Mucosa of descending colon (tissue), 3 donors: Measurements from ENCODE around the gene G3BP1. TPM values are rescaled to one million over a fixed set of nuclear protein-coding genes. Genes with fewer than 3 reads are reported as not detected.

Source experiments
- ATAC-seq: fragments of 200-7000 bp; cut with Tn5 transposase; one replicate; pipeline ENCODE4 v1.9.1; 2020; ENCODE audit warnings: mild to moderate bottlenecking, moderate library complexity
- DNase-seq, 3 donors: peaks; one replicate each; pipeline ENCODE4 v3.0.0-alpha.2; 2020
- H3K36me3 ChIP-seq: fragments of 200-600 bp; one replicate; pipeline ENCODE4 v1.8.0; 2021; ENCODE audit warnings: low read depth, mild to moderate bottlenecking
- H3K4me1 ChIP-seq: fragments of 200-600 bp; one replicate; pipeline ENCODE4 v1.8.0; 2021; ENCODE audit warnings: low read depth, mild to moderate bottlenecking
- H3K4me3 ChIP-seq: fragments of 200-600 bp; one replicate; pipeline ENCODE4 v1.8.0; 2021; ENCODE audit warnings: mild to moderate bottlenecking
- H3K9me3 ChIP-seq: fragments of 200-600 bp; one replicate; pipeline ENCODE4 v1.8.0; 2021; ENCODE audit warnings: mild to moderate bottlenecking
- CTCF ChIP-seq: fragments of 200-600 bp; IDR thresholded peaks from one replicate; pipeline ENCODE4 v1.8.0; 2022; ENCODE audit warnings: antibody characterized with exemption, mild to moderate bottlenecking
- intact Hi-C, 2 donors: fragments of 100-400 bp; cut with DNase I in 1 of 2; cut with micrococcal nuclease in 1 of 2; formaldehyde crosslinking; loops; one replicate each; pipeline versions ENCODE4 v1.11.0 to v1.11.1; 2022; cut with DNase I, micrococcal nuclease
- total RNA-seq, 3 donors: library from RNA; stranded (reverse); fragmentation: NEBNext Ultra II Directional in 2 of 3; extraction: Animal tissue kit (Norgen Biotek cat#: 25700) in 2 of 3; gene quantifications; one replicate each; pipeline versions ENCODE4 v1.2.1 to v1.2.4, GENCODE V29; 2021 to 2023
- donor health status: DM: no; HTN: no; CAD: no; lungs with moderate emphysema.
- donor health status: DM: no; HTN: no; CAD: no.
- donor health status: DM: no; HTN: yes; CAD: no.

G3BP1 gene
- total RNA-seq, 3 donors from 2014 or later: 121 to 132 (median 127) TPM

DNA sequence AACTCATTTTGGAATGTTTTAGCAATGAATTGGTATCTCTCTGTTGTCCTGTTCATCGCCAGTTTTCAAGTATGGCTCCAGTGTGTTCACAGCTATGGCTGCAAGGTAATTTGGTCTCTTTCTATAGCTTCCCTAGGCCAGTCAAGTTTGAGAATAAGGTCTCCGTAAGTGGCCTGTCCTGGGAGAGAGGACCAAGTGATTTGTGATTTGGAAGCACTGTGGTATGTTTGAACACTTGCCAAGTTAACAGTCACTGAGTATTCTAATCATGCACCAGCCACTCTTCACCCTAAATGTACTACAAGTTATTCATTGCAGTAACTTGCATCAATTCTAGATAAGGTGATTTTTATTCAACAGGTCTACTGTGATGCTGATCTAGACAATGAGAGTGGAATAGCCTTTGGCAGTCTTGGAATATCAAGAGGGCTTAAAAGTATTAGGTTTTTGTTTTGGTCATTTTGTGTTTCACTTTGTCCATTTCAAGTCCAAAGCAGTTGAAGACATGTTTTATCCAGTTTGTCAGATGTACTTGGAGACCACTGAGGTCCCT is 41.1 kb downstream of the G3BP1 start:
- H3K9me3 ChIP-seq: no peaks in the 10 kb centered on the region
- no peak for TF ChIP-seq CTCF
- intact Hi-C loops: no loop called here
- H3K4me3 ChIP-seq: no peak overlapping the region
- H3K4me1 ChIP-seq: no peaks in the 10 kb centered on the region
- ATAC-seq (no peak), DNase-seq (no peak)
- no peaks in the 10 kb centered on the region for H3K36me3 ChIP-seq

- H3K4me1 ChIP-seq: no peaks in the 10 kb centered on the region
- ATAC-seq (no peak), DNase-seq (no peak)
- TF ChIP-seq CTCF: no peak
- no peaks in the 10 kb centered on the region for H3K9me3 ChIP-seq
- no peak overlapping the region for H3K4me3 ChIP-seq
- no peaks in the 10 kb centered on the region for H3K36me3 ChIP-seq
- intact Hi-C loops: no loop called here
Observed at GRCh38 chr5:151815051-151815450, 43.3 kb downstream of the G3BP1 start.

- intact Hi-C loops: loop anchor here in 1 of 2 donors (10.0 kb wide), 1 partner anchor 325 kb away; no protein-coding TSS in a partner anchor
- no peak for DNase-seq
- no peaks in the 10 kb centered on the region for H3K4me1 ChIP-seq
- H3K9me3 ChIP-seq: no peaks in the 10 kb centered on the region
- no peak overlapping the region for H3K4me3 ChIP-seq
- no peak for TF ChIP-seq CTCF
- ATAC-seq: no peak
- H3K36me3 ChIP-seq: no peaks in the 10 kb centered on the region
Observed at GRCh38 chr5:151819830-151820229, 48.1 kb downstream of the G3BP1 start.

- intact Hi-C loops: loop anchor here in 1 of 2 donors (10.0 kb wide), 1 partner anchor 325 kb away; no protein-coding TSS in a partner anchor
- DNase-seq: no peak
Observed at GRCh38 chr5:151820271-151820670, 48.5 kb downstream of the G3BP1 start.

DNA sequence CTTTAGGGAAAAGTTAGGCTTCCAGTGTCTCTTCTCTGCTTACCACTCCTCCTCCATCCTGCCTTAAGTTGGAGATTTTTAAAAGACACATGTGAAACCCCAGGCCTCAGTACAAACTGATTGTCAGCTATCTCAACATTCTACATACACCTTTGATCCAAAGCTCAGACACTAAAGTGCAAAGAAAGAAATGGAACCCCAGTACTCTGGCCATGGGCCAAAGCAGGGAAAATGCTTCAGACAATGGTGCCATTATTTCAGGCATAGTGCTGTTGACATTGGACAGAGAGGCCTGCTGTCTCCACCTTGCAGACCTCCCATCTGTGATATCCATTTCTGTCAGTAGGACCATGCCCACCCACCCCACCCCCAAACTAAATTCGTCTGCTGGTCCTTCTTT is 49.1 kb downstream of the G3BP1 start:
- DNase-seq (peak in 1 of 3 donors; percentile 14), ATAC-seq (no peak)
- H3K4me3 ChIP-seq: no peak overlapping the region
- no peaks in the 10 kb centered on the region for H3K4me1 ChIP-seq
- no peaks in the 10 kb centered on the region for H3K36me3 ChIP-seq
- no peak for TF ChIP-seq CTCF
- intact Hi-C loops: loop anchor here in 1 of 2 donors (10.0 kb wide), 1 partner anchor 324 kb away; no protein-coding TSS in a partner anchor
- no peaks in the 10 kb centered on the region for H3K9me3 ChIP-seq

More at GRCh38 chr5:151820271-151820670, 48.5 kb downstream of the G3BP1 start:
- no peaks in the 10 kb centered on the region for H3K36me3 ChIP-seq
- no peaks in the 10 kb centered on the region for H3K9me3 ChIP-seq
- TF ChIP-seq CTCF: no peak
- no peak overlapping the region for H3K4me3 ChIP-seq
- H3K4me1 ChIP-seq: no peaks in the 10 kb centered on the region
- ATAC-seq: no peak
